ENCODE data around the gene UBALD2.
"Not testable (repeated sequence)": the region's sequence is repeated elsewhere in the genome, so short reads cannot be mapped to it uniquely, and the experiment has no call there.

UBALD2 gene

GRCh38 chr17:76255801-76256429 is 9.2 kb upstream of the UBALD2 start:
- H3K36me3 ChIP-seq (ENCODE audit: control insufficient read depth, insufficient read depth, low read length) = no peaks in the 10 kb centered on the region
- WGBS, 2 experiments (ENCODE audit: insufficient coverage in 2 of 2) = 85 to 100% methylated on average over 4 to 5 of the region's 6 CpGs
- H3K27ac ChIP-seq (ENCODE audit: low read depth, low read length, severe bottlenecking) = no peak overlapping the region
- no peaks in the 10 kb centered on the region for H3K9me3 ChIP-seq (ENCODE audit: control insufficient read depth, low read length)
- H3K4me1 ChIP-seq (ENCODE audit: control insufficient read depth, insufficient read depth, low read length, poor library complexity, severe bottlenecking) = peaks cover 12% of the 10 kb centered on the region
- no peak overlapping the region for H3K4me3 ChIP-seq (ENCODE audit: extremely low read depth, insufficient read depth, low read length, poor library complexity, severe bottlenecking)

- H3K4me3 ChIP-seq (ENCODE audit: extremely low read depth, insufficient read depth, low read length, poor library complexity, severe bottlenecking); H3K9me3 ChIP-seq (ENCODE audit: control insufficient read depth, low read length); H3K27ac ChIP-seq (ENCODE audit: low read depth, low read length, severe bottlenecking); H3K36me3 ChIP-seq (ENCODE audit: control insufficient read depth, insufficient read depth, low read length): not testable (repeated sequence)
- WGBS, 2 experiments (ENCODE audit: insufficient coverage in 2 of 2) = 93 to 94% methylated on average over 16 to 19 of the region's 19 CpGs
- H3K4me1 ChIP-seq (ENCODE audit: control insufficient read depth, insufficient read depth, low read length, poor library complexity, severe bottlenecking) = peaks cover 12% of the 10 kb centered on the region
These were observed 8.6 kb upstream of the UBALD2 start for GRCh38 chr17:76256430-76257050.

- H3K9me3 ChIP-seq (ENCODE audit: control insufficient read depth, low read length) = no peaks in the 10 kb centered on the region
- H3K36me3 ChIP-seq (ENCODE audit: control insufficient read depth, insufficient read depth, low read length) = no peaks in the 10 kb centered on the region
- peaks cover 9% of the 10 kb centered on the region for H3K4me1 ChIP-seq (ENCODE audit: control insufficient read depth, insufficient read depth, low read length, poor library complexity, severe bottlenecking)
- H3K27ac ChIP-seq (ENCODE audit: low read depth, low read length, severe bottlenecking) = no peak overlapping the region
- 93 to 96% methylated on average over 7 of the region's 7 CpGs for WGBS, 2 experiments (ENCODE audit: insufficient coverage in 2 of 2)
- H3K4me3 ChIP-seq (ENCODE audit: extremely low read depth, insufficient read depth, low read length, poor library complexity, severe bottlenecking) = no peak overlapping the region
These were observed 4.9 kb upstream of the UBALD2 start for GRCh38 chr17:76260220-76260619.

- 77 to 81% methylated on average over 2 to 5 of the region's 5 CpGs for WGBS, 2 experiments (ENCODE audit: insufficient coverage in 2 of 2)
- H3K4me3 ChIP-seq (ENCODE audit: extremely low read depth, insufficient read depth, low read length, poor library complexity, severe bottlenecking) = no peak overlapping the region
- H3K27ac ChIP-seq (ENCODE audit: low read depth, low read length, severe bottlenecking) = no peak overlapping the region
These were observed 4.5 kb upstream of the UBALD2 start for GRCh38 chr17:76260669-76261068.

GRCh38 chr17:76261421-76262215 is 3.5 kb upstream of the UBALD2 start:
- H3K27ac ChIP-seq (ENCODE audit: low read depth, low read length, severe bottlenecking) = peak overlapping the region; percentile 57
- peaks cover 2% of the 10 kb centered on the region for H3K36me3 ChIP-seq (ENCODE audit: control insufficient read depth, insufficient read depth, low read length)
- H3K4me3 ChIP-seq (ENCODE audit: extremely low read depth, insufficient read depth, low read length, poor library complexity, severe bottlenecking) = no peak overlapping the region
- H3K4me1 ChIP-seq (ENCODE audit: control insufficient read depth, insufficient read depth, low read length, poor library complexity, severe bottlenecking) = peaks cover 10% of the 10 kb centered on the region
- 80 to 91% methylated on average over 11 to 15 of the region's 23 CpGs for WGBS, 2 experiments (ENCODE audit: insufficient coverage in 2 of 2)
- H3K9me3 ChIP-seq (ENCODE audit: control insufficient read depth, low read length) = no peaks in the 10 kb centered on the region

More at GRCh38 chr17:76260669-76261068, 4.5 kb upstream of the UBALD2 start:
- Histone ChIP-seq H3K9me3 (ENCODE audit: control insufficient read depth, low read length) (no peaks in the 10 kb centered on the region), H3K4me1 (ENCODE audit: control insufficient read depth, insufficient read depth, low read length, poor library complexity, severe bottlenecking) (peaks cover 9% of the 10 kb centered on the region), H3K36me3 (ENCODE audit: control insufficient read depth, insufficient read depth, low read length) (no peaks in the 10 kb centered on the region)

- Histone ChIP-seq H3K36me3 (ENCODE audit: control insufficient read depth, insufficient read depth, low read length) (peaks cover 14% of the 10 kb centered on the region), H3K9me3 (ENCODE audit: control insufficient read depth, low read length) (no peaks in the 10 kb centered on the region), H3K4me1 (ENCODE audit: control insufficient read depth, insufficient read depth, low read length, poor library complexity, severe bottlenecking) (peaks cover 22% of the 10 kb centered on the region), H3K27ac (ENCODE audit: low read depth, low read length, severe bottlenecking) (no peak overlapping the region), H3K4me3 (ENCODE audit: extremely low read depth, insufficient read depth, low read length, poor library complexity, severe bottlenecking) (no peak overlapping the region)
- WGBS, 2 experiments (ENCODE audit: insufficient coverage in 2 of 2) = 85 to 87% methylated on average over 9 of the region's 9 CpGs
These were observed 2.3 kb upstream of the UBALD2 start for GRCh38 chr17:76262732-76263344.

GRCh38 chr17:76263896-76264295 is 1.3 kb upstream of the UBALD2 start:
- no peak overlapping the region for H3K4me3 ChIP-seq (ENCODE audit: extremely low read depth, insufficient read depth, low read length, poor library complexity, severe bottlenecking)
- H3K4me1 ChIP-seq (ENCODE audit: control insufficient read depth, insufficient read depth, low read length, poor library complexity, severe bottlenecking) = peaks cover 32% of the 10 kb centered on the region
- no peaks in the 10 kb centered on the region for H3K9me3 ChIP-seq (ENCODE audit: control insufficient read depth, low read length)
- WGBS, 2 experiments (ENCODE audit: insufficient coverage in 2 of 2) = 90 to 100% methylated on average over 3 of the region's 5 CpGs
- H3K36me3 ChIP-seq (ENCODE audit: control insufficient read depth, insufficient read depth, low read length) = peaks cover 22% of the 10 kb centered on the region
- H3K27ac ChIP-seq (ENCODE audit: low read depth, low read length, severe bottlenecking) = peak overlapping the region; percentile 85

- H3K27ac ChIP-seq (ENCODE audit: low read depth, low read length, severe bottlenecking) = peak overlapping the region; percentile 85
- H3K4me1 ChIP-seq (ENCODE audit: control insufficient read depth, insufficient read depth, low read length, poor library complexity, severe bottlenecking) = peaks cover 36% of the 10 kb centered on the region
- H3K4me3 ChIP-seq (ENCODE audit: extremely low read depth, insufficient read depth, low read length, poor library complexity, severe bottlenecking) = no peak overlapping the region
- WGBS, 2 experiments (ENCODE audit: insufficient coverage in 2 of 2) = 83 to 93% methylated on average over 6 of the region's 9 CpGs
- H3K36me3 ChIP-seq (ENCODE audit: control insufficient read depth, insufficient read depth, low read length) = peaks cover 26% of the 10 kb centered on the region
- H3K9me3 ChIP-seq (ENCODE audit: control insufficient read depth, low read length) = no peaks in the 10 kb centered on the region
These were observed 758 bp upstream of the UBALD2 start for GRCh38 chr17:76264425-76264754.

GRCh38 chr17:76265624-76266243 is 586 bp downstream of the UBALD2 start:
- Histone ChIP-seq H3K27ac (ENCODE audit: low read depth, low read length, severe bottlenecking) (peak overlapping the region; percentile 78), H3K4me1 (ENCODE audit: control insufficient read depth, insufficient read depth, low read length, poor library complexity, severe bottlenecking) (peaks cover 36% of the 10 kb centered on the region), H3K36me3 (ENCODE audit: control insufficient read depth, insufficient read depth, low read length) (peaks cover 36% of the 10 kb centered on the region), H3K9me3 (ENCODE audit: control insufficient read depth, low read length) (no peaks in the 10 kb centered on the region), H3K4me3 (ENCODE audit: extremely low read depth, insufficient read depth, low read length, poor library complexity, severe bottlenecking) (peak overlapping the region; percentile 84)
- 1% methylated on average over 55 to 60 of the region's 76 CpGs for WGBS, 2 experiments (ENCODE audit: insufficient coverage in 2 of 2)

- peak overlapping the region; percentile 84 for H3K4me3 ChIP-seq (ENCODE audit: extremely low read depth, insufficient read depth, low read length, poor library complexity, severe bottlenecking)
- peaks cover 43% of the 10 kb centered on the region for H3K36me3 ChIP-seq (ENCODE audit: control insufficient read depth, insufficient read depth, low read length)
- peak overlapping the region; percentile 78 for H3K27ac ChIP-seq (ENCODE audit: low read depth, low read length, severe bottlenecking)
- H3K4me1 ChIP-seq (ENCODE audit: control insufficient read depth, insufficient read depth, low read length, poor library complexity, severe bottlenecking) = peaks cover 39% of the 10 kb centered on the region
- WGBS, 2 experiments (ENCODE audit: insufficient coverage in 2 of 2) = 22 to 44% methylated on average over 2 to 4 of the region's 12 CpGs
- no peaks in the 10 kb centered on the region for H3K9me3 ChIP-seq (ENCODE audit: control insufficient read depth, low read length)
These were observed 1.2 kb downstream of the UBALD2 start for GRCh38 chr17:76266244-76266938.
